ENCODE measurements around the gene KCNG4. TPM values are rescaled to one million over a fixed set of nuclear protein-coding genes. Genes with fewer than 3 reads are reported as not detected.

KCNG4 gene
- total and polyA plus RNA-seq, 2 of the 8 experiments (the other 6 are each of a cell fraction or from before 2014, with no cell fraction given) = not detected

- TF ChIP-seq CHD1 (IDR thresholded peaks at IDR 0.05; ENCODE audit: low read depth, low read length) (no peak), SIN3A (conservative IDR thresholded peaks at IDR 0.05 in 1 of 2, IDR thresholded peaks at IDR 0.05 in 1 of 2; ENCODE audit: low read depth in 1 of 2, low read length in 2 of 2) (no peak), RXRA (IDR thresholded peaks at IDR 0.05; ENCODE audit: insufficient read depth, low read depth, low read length) (no peak), TBP (IDR thresholded peaks at IDR 0.05; ENCODE audit: low read depth, low read length) (no peak), MAX (IDR thresholded peaks at IDR 0.05) (no peak), SIRT6 (IDR thresholded peaks at IDR 0.05; ENCODE audit: low read length) (no peak)
These were observed 4.9 kb upstream of the KCNG4 start (continued) for GRCh38 chr16:84244728-84245127.

All from H1 (cell line).